GOT3 (cell line): Measurements from ENCODE around the gene KRTAP5-9.
"Not testable (repeated sequence)": the region's sequence is repeated elsewhere in the genome, so short reads cannot be mapped to it uniquely, and the experiment has no call there.

Experiments
- DNase-seq: peaks from one replicate; lab custom pipeline; 2025; ENCODE audit warnings: mixed read lengths; lab: John Stamatoyannopoulos, UW

Gene KRTAP5-9

DNA sequence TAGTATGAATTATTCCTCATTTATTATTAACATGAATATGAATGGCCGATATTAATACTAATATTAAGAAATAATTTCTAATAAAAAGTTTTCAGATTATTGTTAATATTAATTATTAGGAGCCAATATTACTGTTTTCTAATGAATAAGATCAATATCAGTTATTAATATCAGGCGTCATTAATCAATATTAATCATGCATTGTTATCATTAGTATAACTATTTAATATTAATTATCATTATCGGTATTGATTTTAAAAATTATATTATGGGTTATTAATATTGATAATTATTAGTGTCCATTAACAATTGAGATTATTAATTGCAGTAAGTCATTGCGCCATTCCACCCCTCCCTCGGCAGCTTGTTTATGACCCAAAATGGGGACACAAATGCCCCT lies 37.5 kb downstream of the KRTAP5-9 start:
- not testable (repeated sequence) for DNase-seq

GRCh38 chr11:71588314-71588713 lies 40.1 kb downstream of the KRTAP5-9 start:
- not testable (repeated sequence) for DNase-seq

GRCh38 chr11:71588822-71589545 lies 40.8 kb downstream of the KRTAP5-9 start:
- not testable (repeated sequence) for DNase-seq

- DNase-seq: not testable (repeated sequence)
These were observed 41.3 kb downstream of the KRTAP5-9 start for GRCh38 chr11:71589546-71589920.
